ENCODE results near the gene NBDY. TPM values are rescaled to one million over a fixed set of nuclear protein-coding genes. Genes with fewer than 3 reads are reported as not detected.

NBDY gene
- polyA plus RNA-seq, 2 of the 4 experiments (the other 2 are of a cell fraction): 48.0 to 64.8 TPM

- no peak for FAIRE-seq
- Histone ChIP-seq H3K4me1 (no peaks in the 10 kb centered on the region), H3K4me2 (no peak overlapping the region), H3K9me3 (no peaks in the 10 kb centered on the region), H3K4me3 (no peak overlapping the region), H3K27ac (no peak overlapping the region)
- WGBS (ENCODE audit: missing lambda C conversion rate): 89% methylated on average over 3 of the region's 5 CpGs
- ChIA-PET POLR2A (no interaction called here), CTCF (interaction anchor here (0.9 kb wide), 1 partner anchor 167 kb away, joined by 3 read pairs; no protein-coding TSS in a partner anchor)
- DNase-seq (ENCODE audit: low read depth in 1 of 2, low spot score in 1 of 2): no peak
- TF ChIP-seq TFCP2L1 (CRISPR knock-in tag; IDR thresholded peaks at IDR 0.05): no peak
- no peak for TF ChIP-seq EP300 (IDR thresholded peaks at IDR 0.05)
- TF ChIP-seq ESRRA (IDR thresholded peaks at IDR 0.05; ENCODE audit: borderline replicate concordance, low read length): no peak
- TF ChIP-seq PHF8 (IDR thresholded peaks at IDR 0.05; ENCODE audit: borderline replicate concordance, low read depth): no peak
- TF ChIP-seq MAZ (IDR thresholded peaks at IDR 0.05; ENCODE audit: borderline replicate concordance, low read depth, low read length): no peak
- TF ChIP-seq REST (IDR thresholded peaks at IDR 0.05): no peak
- no peak for ATAC-seq
These were observed 82.6 kb downstream of the NBDY start for GRCh38 chrX:56811599-56811998.

- Histone ChIP-seq H3K9me3 (no peaks in the 10 kb centered on the region), H3K4me3 (no peak overlapping the region), H3K4me1 (no peaks in the 10 kb centered on the region), H3K27ac (no peak overlapping the region), H3K4me2 (no peak overlapping the region)
- TF ChIP-seq NFE2L2 (conservative IDR thresholded peaks at IDR 0.05; ENCODE audit: low read length) (no peak), E2F6 (IDR thresholded peaks at IDR 0.05; ENCODE audit: borderline replicate concordance, low read depth) (no peak), EP300 (IDR thresholded peaks at IDR 0.05) (no peak)
- ATAC-seq (no peak), DNase-seq (ENCODE audit: low read depth in 1 of 2, low spot score in 1 of 2) (no peak), FAIRE-seq (no peak)
- ChIA-PET POLR2A (no interaction called here), CTCF (no interaction called here)
- 74% methylated on average over 7 of the region's 7 CpGs for WGBS (ENCODE audit: missing lambda C conversion rate)
These were observed 83.6 kb downstream of the NBDY start for GRCh38 chrX:56812515-56813105.

- FAIRE-seq: no peak
- CTCF ChIA-PET: no interaction called here
- DNase-seq (ENCODE audit: low read depth in 1 of 2, low spot score in 1 of 2): no peak
- WGBS (ENCODE audit: missing lambda C conversion rate): 93% methylated on average over 4 of the region's 7 CpGs
- Histone ChIP-seq H3K4me2 (no peak overlapping the region), H3K4me1 (no peaks in the 10 kb centered on the region), H3K4me3 (no peak overlapping the region), H3K27ac (no peak overlapping the region), H3K9me3 (no peaks in the 10 kb centered on the region)
- POLR2A ChIA-PET: no interaction called here
- no peak for ATAC-seq
- TF ChIP-seq ZFP36 (IDR thresholded peaks at IDR 0.05; ENCODE audit: borderline replicate concordance, partially characterized antibody): no peak
- no peak for TF ChIP-seq RNF2 (IDR thresholded peaks at IDR 0.05; ENCODE audit: borderline replicate concordance, low read depth)
- TF ChIP-seq ZC3H11A (IDR thresholded peaks at IDR 0.05): no peak
- no peak for TF ChIP-seq ATOH8 (CRISPR knock-in tag; IDR thresholded peaks at IDR 0.05; ENCODE audit: low read depth)
- no peak for TF ChIP-seq MAZ (IDR thresholded peaks at IDR 0.05; ENCODE audit: borderline replicate concordance, low read depth, low read length)
- TF ChIP-seq TFCP2L1 (CRISPR knock-in tag; IDR thresholded peaks at IDR 0.05): no peak
- no peak for TF ChIP-seq EHMT2 (IDR thresholded peaks at IDR 0.05; ENCODE audit: low read depth)
- no peak for TF ChIP-seq MYC (IDR thresholded peaks at IDR 0.05; ENCODE audit: borderline replicate concordance, low read length)
- no peak for TF ChIP-seq E2F6 (IDR thresholded peaks at IDR 0.05; ENCODE audit: borderline replicate concordance, low read depth)
- no peak for TF ChIP-seq FOSB (CRISPR knock-in tag; IDR thresholded peaks at IDR 0.05)
- no peak for TF ChIP-seq ELK1 (IDR thresholded peaks at IDR 0.05; ENCODE audit: low read depth, low read length)
- no peak for TF ChIP-seq HOXB13 (CRISPR knock-in tag; IDR thresholded peaks at IDR 0.05; ENCODE audit: low read depth)
- no peak for TF ChIP-seq NPAS2 (CRISPR knock-in tag; IDR thresholded peaks at IDR 0.05; ENCODE audit: borderline replicate concordance)
- TF ChIP-seq MAFK (IDR thresholded peaks at IDR 0.05; ENCODE audit: partially characterized antibody): no peak
- TF ChIP-seq KDM1A (IDR thresholded peaks at IDR 0.05; ENCODE audit: low read depth): no peak
These were observed 84.3 kb downstream of the NBDY start for GRCh38 chrX:56813318-56813837.
